Thyroid gland (tissue), 4 donors: ENCODE data around the gene VARS2. TPM values are rescaled to one million over a fixed set of nuclear protein-coding genes. Genes with fewer than 3 reads are reported as not detected.

Experiments
- DNase-seq, 2 donors: peaks; one replicate each; pipeline ENCODE4 v3.0.0-alpha.2; 2019
- H3K27ac ChIP-seq, 3 donors: fragments of 200-600 bp; sonication (generic); 1 replicate in 2 of 3; 2 replicates in 1 of 3; pipeline ENCODE4 v1.5.1; 2016 to 2019; ENCODE audit warnings: mild to moderate bottlenecking in 1 of 3, moderate library complexity in 1 of 3
- H3K27me3 ChIP-seq: fragments of 200-600 bp; sonication (generic); one replicate; pipeline ENCODE4 v1.5.1; 2019
- H3K36me3 ChIP-seq, 2 donors: fragments of 200-600 bp; sonication (generic); one replicate each; pipeline ENCODE4 v1.5.1; 2016 to 2019
- H3K4me1 ChIP-seq, 2 donors: fragments of 200-600 bp; sonication (generic); one replicate each; pipeline ENCODE4 v1.5.1; 2017 to 2019
- H3K4me3 ChIP-seq, 3 donors: fragments of 200-600 bp; sonication (generic); replicated peaks in 1 of 3; 1 replicate in 2 of 3; 2 replicates in 1 of 3; pipeline ENCODE4 v1.5.1; 2016; ENCODE audit warnings: mild to moderate bottlenecking in 1 of 3
- H3K9me3 ChIP-seq: fragments of 200-600 bp; sonication (generic); one replicate; pipeline ENCODE4 v1.5.1; 2017
- CTCF ChIP-seq, 6 experiments: fragments of 200-600 bp in 3 of 6; fragments of 450-650 bp in 3 of 6; sonication (generic) in 3 of 6; IDR thresholded peaks; one replicate each; pipeline ENCODE4 v1.5.1; 2016 to 2019; ENCODE audit warnings: antibody characterized with exemption in 6 of 6, mild to moderate bottlenecking in 2 of 6, inconsistent platforms in 1 of 6, moderate library complexity in 1 of 6
- POLR2A ChIP-seq, 2 donors: fragments of 450-650 bp; IDR thresholded peaks; one replicate each; pipeline ENCODE4 v1.6.1; 2017; ENCODE audit warnings: antibody characterized with exemption in 2 of 2, mild to moderate bottlenecking in 2 of 2, moderate library complexity in 1 of 2
- WGBS, 2 donors: methylation state at CpG; one replicate each; pipeline ENCODE4 v1.1.5; 2017; 5-methylcytosine and 5-hydroxymethylcytosine counted together
- intact Hi-C: fragments of 100-400 bp; cut with DNase I; formaldehyde crosslinking; loops from one replicate; pipeline ENCODE4 v1.15.1; 2023
- total RNA-seq, 4 donors: library from RNA; depleted of rRNA; stranded (reverse); fragments of >200 nt; gene quantifications; one replicate each; pipeline ENCODE4 v1.2.3, GENCODE V29; 2016

Gene VARS2
- total RNA-seq, 4 donors from 2014 or later, result 17.3 to 36.4 (median 30.6) TPM

- 86 to 89% methylated on average over 8 of the region's 8 CpGs for WGBS, 2 donors
- Histone ChIP-seq H3K27ac (no peak overlapping the region), H3K27me3 (no peaks in the 10 kb centered on the region), H3K9me3 (no peaks in the 10 kb centered on the region), H3K4me1 (peaks cover 31 to 60% of the 10 kb centered on the region in 2 donors), H3K4me3 (no peak overlapping the region), H3K36me3 (no peaks in the 10 kb centered on the region)
- TF ChIP-seq POLR2A (IDR thresholded peaks at IDR 0.05) (no peak), CTCF (IDR thresholded peaks at IDR 0.05) (no peak)
- DNase-seq, result no peak
- intact Hi-C loops, result loop anchor here (2.0 to 10.0 kb wide), 3 partner anchors 51 to 205 kb away; partner anchors contain the start of genes DHX16, FLOT1 and IER3
These were observed 34.2 kb upstream of the VARS2 start for GRCh38 chr6:30879684-30880427.

GRCh38 chr6:30880698-30881252 is 33.3 kb upstream of the VARS2 start:
- no peaks in the 10 kb centered on the region for H3K27me3 ChIP-seq
- H3K9me3 ChIP-seq, result no peaks in the 10 kb centered on the region
- no peak for DNase-seq
- H3K27ac ChIP-seq, result peak overlapping the region; percentile 91 to 98 (median 96)
- intact Hi-C loops, result loop anchor here (10.0 kb wide), 2 partner anchors 136 to 206 kb away; partner anchors contain the start of genes DHX16, FLOT1 and IER3
- TF ChIP-seq POLR2A (IDR thresholded peaks at IDR 0.05) (no peak), CTCF (IDR thresholded peaks at IDR 0.05) (no peak)
- no peaks in the 10 kb centered on the region for H3K36me3 ChIP-seq
- peaks cover 36 to 65% of the 10 kb centered on the region in 2 donors for H3K4me1 ChIP-seq
- WGBS, 2 donors, result 74 to 78% methylated on average over 16 of the region's 16 CpGs
- H3K4me3 ChIP-seq, result no peak overlapping the region

- Histone ChIP-seq H3K27me3 (no peaks in the 10 kb centered on the region), H3K9me3 (no peaks in the 10 kb centered on the region), H3K4me1 (peaks cover 44 to 65% of the 10 kb centered on the region in 2 donors), H3K36me3 (no peaks in the 10 kb centered on the region), H3K4me3 (no peak overlapping the region), H3K27ac (peak overlapping the region; percentile 91 to 98 (median 96))
- DNase-seq, result no peak
- intact Hi-C loops, result loop anchor here (10.0 kb wide), 2 partner anchors 137 to 207 kb away; partner anchors contain the start of genes DHX16, FLOT1 and IER3
- no peak for TF ChIP-seq CTCF (IDR thresholded peaks at IDR 0.05)
- TF ChIP-seq POLR2A (IDR thresholded peaks at IDR 0.05), result no peak
- 76 to 77% methylated on average over 14 of the region's 14 CpGs for WGBS, 2 donors
These were observed 32.4 kb upstream of the VARS2 start for GRCh38 chr6:30881392-30882203.

GRCh38 chr6:30882204-30882758 is 31.8 kb upstream of the VARS2 start:
- TF ChIP-seq CTCF (IDR thresholded peaks at IDR 0.05) (no peak), POLR2A (IDR thresholded peaks at IDR 0.05) (no peak)
- DNase-seq, result peak; percentile 32 to 39
- H3K27me3 ChIP-seq, result no peaks in the 10 kb centered on the region
- H3K9me3 ChIP-seq, result no peaks in the 10 kb centered on the region
- no peaks in the 10 kb centered on the region for H3K36me3 ChIP-seq
- H3K4me3 ChIP-seq, result peak overlapping the region in 1 of 3 donors; percentile 78
- 57 to 58% methylated on average over 4 to 7 of the region's 8 CpGs for WGBS, 2 donors
- peak overlapping the region; percentile 91 to 98 (median 96) for H3K27ac ChIP-seq
- H3K4me1 ChIP-seq, result peaks cover 41 to 66% of the 10 kb centered on the region in 2 donors
- intact Hi-C loops, result loop anchor here (10.0 kb wide), 2 partner anchors 137 to 207 kb away; partner anchors contain the start of genes DHX16, FLOT1 and IER3
